HUES6 (cell line): ENCODE results near the gene DPH6.
"Not testable (repeated sequence)": the region's sequence is repeated elsewhere in the genome, so short reads cannot be mapped to it uniquely, and the experiment has no call there.

Experiments
- H3K27ac ChIP-seq: 2 replicates; pipeline ENCODE4 v1.7.0; 2013; ENCODE audit warnings: low read depth, mild to moderate bottlenecking, low read length, inconsistent platforms
- H3K27me3 ChIP-seq: 2 replicates; pipeline ENCODE4 v1.6.1; 2013; ENCODE audit warnings: low read length; ENCODE audit not compliant: control insufficient read depth, insufficient read depth
- H3K36me3 ChIP-seq: 2 replicates; pipeline ENCODE4 v1.6.1; 2013; ENCODE audit warnings: low read length; ENCODE audit not compliant: control insufficient read depth, insufficient read depth
- H3K4me1 ChIP-seq: 2 replicates; pipeline ENCODE4 v1.6.1; 2013; ENCODE audit warnings: low read length; ENCODE audit not compliant: control insufficient read depth, insufficient read depth
- H3K4me3 ChIP-seq: 2 replicates; pipeline ENCODE4 v1.5.1; 2013; ENCODE audit warnings: low read depth, low read length
- H3K9ac ChIP-seq: one replicate; pipeline ENCODE4 v1.6.1; 2013; ENCODE audit warnings: mild to moderate bottlenecking, low read length
- H3K9me3 ChIP-seq: 2 replicates; pipeline ENCODE4 v1.6.1; 2013; ENCODE audit warnings: low read depth, low read length; ENCODE audit not compliant: control insufficient read depth, insufficient read depth

The DPH6 gene

DNA sequence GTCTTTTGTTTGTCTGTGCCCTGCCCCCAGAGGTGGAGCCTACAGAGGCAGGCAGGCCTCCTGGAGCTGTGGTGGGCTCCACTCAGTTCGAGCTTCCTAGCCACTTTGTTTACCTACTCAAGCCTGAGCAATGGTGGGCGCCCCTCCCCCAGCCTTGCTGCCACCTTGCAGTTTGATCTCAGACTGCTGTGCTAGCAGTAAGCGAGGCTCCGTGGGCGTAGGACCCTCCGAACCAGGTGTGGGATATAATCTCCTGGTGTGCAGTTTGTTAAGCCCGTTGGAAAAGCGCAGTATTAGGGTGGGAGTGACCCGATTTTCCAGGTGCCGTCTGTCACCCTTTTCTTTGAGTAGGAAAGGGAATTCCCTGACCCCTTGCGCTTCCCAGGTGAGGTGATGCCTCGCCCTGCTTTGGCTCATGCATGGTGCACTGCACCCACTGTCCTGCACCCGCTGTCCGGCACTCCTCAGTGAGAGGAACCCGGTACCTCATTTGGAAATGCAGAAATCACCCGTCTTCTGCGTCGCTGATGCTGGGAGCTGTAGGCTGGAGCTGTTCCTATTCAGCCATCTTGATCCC lies 154.5 kb downstream of the DPH6 start:
- H3K4me1 ChIP-seq, H3K9ac ChIP-seq, H3K27ac ChIP-seq, H3K27me3 ChIP-seq, H3K4me3 ChIP-seq, H3K36me3 ChIP-seq: not testable (repeated sequence)
- peaks cover 14% of the 10 kb centered on the region; the same call in 1 of the 2 replicates for H3K9me3 ChIP-seq

DNA sequence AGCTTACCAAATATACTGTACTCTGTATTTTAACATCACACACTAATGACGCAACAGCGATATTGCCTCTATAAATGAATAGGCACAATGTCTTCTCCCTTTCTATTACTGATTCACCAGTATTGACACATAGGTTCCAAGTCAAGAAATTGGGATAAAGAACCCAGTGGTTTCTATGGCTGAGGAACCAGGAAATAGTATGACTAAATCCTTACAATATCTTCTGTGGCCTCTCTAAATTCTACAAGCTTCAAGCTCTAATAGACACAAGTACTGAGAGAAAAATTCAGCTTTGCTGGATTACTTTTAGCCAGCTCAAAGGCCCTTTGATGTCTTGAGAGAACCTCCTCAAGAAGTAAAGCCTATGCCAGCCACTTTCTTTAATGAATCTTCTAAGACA lies 162.5 kb downstream of the DPH6 start:
- H3K27me3 ChIP-seq: no peaks in the 10 kb centered on the region
- no peaks in the 10 kb centered on the region; the same call in 1 of the 2 replicates for H3K4me1 ChIP-seq
- no peaks in the 10 kb centered on the region for H3K9me3 ChIP-seq
- no peaks in the 10 kb centered on the region for H3K36me3 ChIP-seq
- H3K9ac ChIP-seq: no peak overlapping the region
- no peak overlapping the region for H3K27ac ChIP-seq
- H3K4me3 ChIP-seq: no peak overlapping the region

DNA sequence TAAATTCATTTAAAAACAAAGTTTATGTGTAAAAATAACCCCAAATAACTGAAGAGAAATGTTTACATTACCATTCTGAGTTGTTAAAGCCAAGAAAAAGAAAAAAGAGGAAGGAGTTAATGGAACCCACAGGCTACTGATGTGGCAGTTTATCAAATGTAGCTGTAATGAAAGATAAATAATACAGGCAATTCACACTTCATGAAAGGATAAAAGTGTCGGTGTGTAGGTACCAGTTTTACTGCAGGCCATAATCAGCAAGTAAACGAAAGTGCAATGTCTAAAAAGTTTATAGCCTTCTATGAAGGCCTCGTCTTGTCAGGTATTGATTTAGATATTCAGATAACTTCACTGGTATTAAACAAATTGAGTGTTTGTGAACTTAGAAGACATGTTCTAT lies 164.6 kb downstream of the DPH6 start:
- Histone ChIP-seq H3K27ac (no peak overlapping the region), H3K9ac (no peak overlapping the region), H3K4me3 (no peak overlapping the region), H3K9me3 (no peaks in the 10 kb centered on the region), H3K36me3 (no peaks in the 10 kb centered on the region), H3K27me3 (no peaks in the 10 kb centered on the region), H3K4me1 (no peaks in the 10 kb centered on the region; the same call in 1 of the 2 replicates)

DNA sequence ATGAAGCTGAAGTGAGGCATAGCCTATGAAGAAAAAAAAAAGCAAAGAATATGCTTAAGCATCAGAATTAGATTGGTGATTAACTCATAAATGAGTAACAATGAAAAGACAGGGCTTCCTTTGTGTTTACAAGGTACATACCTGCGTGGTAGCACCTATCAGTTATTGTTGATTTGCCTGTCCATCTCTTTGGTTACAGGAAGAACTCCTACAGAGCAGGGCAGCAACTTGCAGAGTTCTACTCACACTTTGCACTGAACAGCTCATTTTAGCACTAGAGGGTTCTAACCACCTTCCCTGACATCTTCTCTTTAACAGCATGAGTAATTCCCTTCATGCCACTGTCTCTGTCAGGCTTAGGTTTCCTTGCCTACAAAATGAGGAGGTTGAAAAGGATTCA lies 166.0 kb downstream of the DPH6 start:
- Histone ChIP-seq H3K4me1 (no peaks in the 10 kb centered on the region; the same call in 1 of the 2 replicates), H3K27me3 (no peaks in the 10 kb centered on the region), H3K9ac (no peak overlapping the region), H3K9me3 (no peaks in the 10 kb centered on the region), H3K36me3 (no peaks in the 10 kb centered on the region), H3K4me3 (no peak overlapping the region), H3K27ac (no peak overlapping the region)

DNA sequence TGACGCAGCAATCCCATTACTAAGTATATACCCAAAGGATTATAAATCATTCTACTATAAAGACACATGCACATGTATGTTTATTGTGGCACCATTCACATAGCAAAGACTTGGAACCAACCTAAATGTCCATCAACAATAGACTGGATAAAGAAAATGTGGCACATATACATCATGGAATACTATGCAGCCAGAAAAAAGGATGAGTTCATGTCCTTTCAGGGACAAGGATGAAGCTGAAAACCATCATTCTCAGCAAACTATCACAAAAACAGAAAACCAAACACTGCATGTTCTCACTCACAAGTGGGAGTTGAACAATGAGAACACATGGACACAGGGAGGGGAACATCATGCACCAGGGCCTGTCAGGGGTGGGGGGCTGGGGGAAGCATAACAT lies 167.5 kb downstream of the DPH6 start:
- not testable (repeated sequence) for H3K27me3 ChIP-seq, H3K4me1 ChIP-seq, H3K4me3 ChIP-seq, H3K27ac ChIP-seq, H3K9ac ChIP-seq, H3K9me3 ChIP-seq, H3K36me3 ChIP-seq

DNA sequence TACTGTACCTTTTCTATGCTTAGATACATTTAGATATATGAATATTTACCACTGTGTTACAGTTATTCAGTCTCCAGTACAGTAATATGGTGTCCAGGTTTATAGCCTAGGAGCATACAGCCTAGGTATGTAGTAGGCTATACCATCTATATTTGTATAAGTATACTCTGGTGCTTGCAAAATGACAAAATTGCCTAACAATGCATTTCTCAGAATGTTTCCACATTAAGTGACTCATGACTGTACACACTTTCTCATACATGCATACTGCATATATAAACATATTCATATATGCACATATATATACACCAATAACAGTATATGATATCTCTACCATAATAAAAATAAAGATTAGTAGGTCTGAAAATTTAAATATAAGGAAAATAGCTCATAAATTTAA lies 169.3 kb downstream of the DPH6 start:
- no peaks in the 10 kb centered on the region for H3K27me3 ChIP-seq

DNA sequence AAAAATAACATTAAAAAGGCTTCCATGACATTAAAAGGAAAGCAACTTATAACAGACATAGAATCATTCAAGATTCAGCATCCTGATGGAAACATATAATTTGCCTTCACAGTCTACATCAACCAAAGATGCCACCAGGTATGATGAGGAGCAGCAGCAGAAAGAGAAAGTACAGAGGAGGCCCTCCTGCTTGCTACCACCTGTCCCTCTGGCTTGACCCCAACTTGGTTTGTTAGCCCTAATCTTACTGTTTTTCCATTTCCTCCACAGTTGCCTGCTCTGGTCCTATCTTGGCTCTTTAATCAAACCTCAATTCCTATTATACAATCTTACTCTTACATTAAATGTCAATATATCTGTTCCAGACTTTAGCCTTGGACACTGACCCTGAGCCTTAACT lies 171.3 kb downstream of the DPH6 start:
- Histone ChIP-seq H3K4me1 (no peaks in the 10 kb centered on the region), H3K27ac (no peak overlapping the region), H3K36me3 (peaks cover 3% of the 10 kb centered on the region; the same call in 1 of the 2 replicates), H3K9ac (no peak overlapping the region), H3K27me3 (no peaks in the 10 kb centered on the region), H3K9me3 (no peaks in the 10 kb centered on the region), H3K4me3 (no peak overlapping the region)

More for the DNA sequence above, 169.3 kb downstream of the DPH6 start:
- no peak overlapping the region for H3K27ac ChIP-seq
- no peaks in the 10 kb centered on the region; the same call in 1 of the 2 replicates for H3K4me1 ChIP-seq
- H3K36me3 ChIP-seq: peaks cover 3% of the 10 kb centered on the region; the same call in 1 of the 2 replicates
- H3K4me3 ChIP-seq: no peak overlapping the region
- H3K9ac ChIP-seq: no peak overlapping the region
- H3K9me3 ChIP-seq: no peaks in the 10 kb centered on the region

DNA sequence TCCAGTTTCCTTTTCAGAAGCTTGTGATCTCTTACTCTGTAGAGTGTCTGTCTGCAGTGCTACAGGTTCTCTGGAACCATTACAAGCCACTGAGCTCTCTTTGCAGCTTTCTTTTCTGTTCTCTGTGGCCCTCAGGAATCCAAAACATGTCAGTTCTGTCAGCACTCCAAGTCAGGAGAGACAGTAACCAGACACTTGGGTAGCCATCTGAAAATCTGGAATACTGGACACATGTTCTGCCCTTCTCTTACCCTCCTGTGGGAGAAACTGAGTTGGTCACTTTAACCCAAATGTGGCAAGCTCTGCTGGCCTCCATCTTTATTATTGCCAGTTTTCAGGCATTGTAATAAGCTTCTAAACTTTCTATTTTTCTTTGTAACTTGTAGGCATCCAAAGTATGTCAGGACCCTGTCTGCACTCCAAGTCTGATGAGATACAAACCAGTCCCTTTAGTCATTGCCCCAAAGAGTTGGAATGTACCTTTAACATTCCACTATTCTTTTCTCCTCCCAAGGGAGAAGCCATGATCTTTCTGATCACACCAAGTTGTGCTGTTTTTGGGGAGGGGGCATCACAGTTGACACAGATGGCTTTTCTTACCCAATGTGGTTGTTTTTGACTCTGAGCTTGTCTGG lies 183.7 kb downstream of the DPH6 start:
- Histone ChIP-seq H3K27ac (no peak overlapping the region), H3K9me3 (peaks cover 42% of the 10 kb centered on the region)

DNA sequence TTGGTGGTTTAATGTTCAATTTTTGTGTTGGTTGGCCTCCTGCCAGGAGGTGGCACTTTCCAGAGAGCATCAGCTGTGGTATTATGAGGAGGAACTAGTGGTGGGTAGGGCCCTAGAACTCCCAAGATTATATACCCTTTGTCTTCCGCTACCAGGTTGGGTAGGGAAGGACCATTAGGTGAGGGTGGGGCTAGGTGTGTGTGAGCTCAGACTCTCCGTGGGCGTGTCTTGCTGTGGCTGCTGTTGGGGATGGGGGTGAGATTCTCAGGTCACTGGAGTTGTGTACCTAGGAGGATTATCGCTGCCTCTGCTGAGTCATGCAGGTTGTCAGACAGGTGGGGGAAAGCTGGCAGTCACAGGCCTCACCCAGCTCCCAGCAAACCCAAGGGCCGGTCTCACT lies 187.1 kb downstream of the DPH6 start:
- no peak overlapping the region for H3K9ac ChIP-seq
- no peaks in the 10 kb centered on the region for H3K4me1 ChIP-seq
- no peaks in the 10 kb centered on the region for H3K36me3 ChIP-seq
- H3K27me3 ChIP-seq: no peaks in the 10 kb centered on the region
- no peak overlapping the region for H3K4me3 ChIP-seq
- peaks cover 52% of the 10 kb centered on the region for H3K9me3 ChIP-seq
- H3K27ac ChIP-seq: no peak overlapping the region

More for the DNA sequence above, 183.7 kb downstream of the DPH6 start:
- no peaks in the 10 kb centered on the region for H3K36me3 ChIP-seq
- H3K27me3 ChIP-seq: no peaks in the 10 kb centered on the region
- no peaks in the 10 kb centered on the region for H3K4me1 ChIP-seq
- no peak overlapping the region for H3K9ac ChIP-seq
- no peak overlapping the region for H3K4me3 ChIP-seq

DNA sequence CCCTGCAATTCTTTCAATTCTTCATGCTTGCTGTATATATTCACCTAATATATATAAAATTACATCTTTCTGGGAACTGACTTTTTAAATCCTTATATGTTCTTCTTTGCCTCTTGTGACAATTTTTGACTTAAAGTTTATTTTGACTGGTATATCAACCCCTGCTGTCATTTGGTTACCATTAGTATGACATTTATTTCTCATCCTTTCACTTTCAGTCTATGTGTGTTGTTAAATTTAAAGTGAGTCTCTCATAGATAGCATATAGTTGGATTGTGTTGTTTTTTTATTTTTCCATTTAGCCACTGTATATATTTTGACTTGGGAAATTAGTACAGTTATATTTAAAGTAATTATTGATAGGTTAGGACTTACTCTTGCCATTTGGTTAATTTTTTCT lies 194.9 kb downstream of the DPH6 start:
- H3K36me3 ChIP-seq: no peaks in the 10 kb centered on the region
- no peak overlapping the region for H3K27ac ChIP-seq
- no peak overlapping the region for H3K9ac ChIP-seq
- H3K9me3 ChIP-seq: peaks cover 2% of the 10 kb centered on the region; the same call in 1 of the 2 replicates
- H3K4me3 ChIP-seq: no peak overlapping the region
- no peaks in the 10 kb centered on the region for H3K4me1 ChIP-seq
- no peaks in the 10 kb centered on the region for H3K27me3 ChIP-seq

DNA sequence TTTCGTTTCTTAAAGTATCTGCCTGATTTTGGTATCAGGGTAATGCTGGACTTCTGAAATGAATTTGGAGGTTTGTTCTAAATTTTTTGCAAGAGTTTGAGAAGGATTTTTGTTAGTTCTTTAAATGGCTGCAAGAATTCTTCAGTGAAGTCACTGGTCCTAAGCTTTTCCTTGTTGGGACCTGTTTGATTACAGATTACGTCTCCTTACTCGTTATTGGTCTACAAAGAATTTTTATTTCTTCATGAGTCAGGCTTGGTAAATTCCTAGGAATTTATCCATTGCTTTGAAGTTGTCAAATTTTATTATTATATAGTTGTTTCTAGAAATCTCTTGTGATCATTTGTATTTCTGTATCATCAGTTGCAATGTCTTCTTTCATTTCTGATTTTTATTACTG lies 196.0 kb downstream of the DPH6 start:
- Histone ChIP-seq H3K36me3 (no peaks in the 10 kb centered on the region), H3K27ac (no peak overlapping the region), H3K27me3 (no peaks in the 10 kb centered on the region), H3K9ac (no peak overlapping the region), H3K4me3 (no peak overlapping the region), H3K4me1 (no peaks in the 10 kb centered on the region), H3K9me3 (no peaks in the 10 kb centered on the region)
